GM12878 (cell line): Measurements from ENCODE around the gene LMTK2. TPM values are rescaled to one million over a fixed set of nuclear protein-coding genes. Genes with fewer than 3 reads are reported as not detected.

Experiments
- NR2F1 ChIP-seq: fragments of 450-650 bp; conservative IDR thresholded peaks from 2 replicates; pipeline ENCODE4 v1.6.1; 2017; ENCODE audit warnings: mild to moderate bottlenecking
- polyA plus RNA-seq, 11 experiments: library from polyadenylated mRNA; depleted of rRNA in 4 of 11; unstranded in 6 of 11; stranded (reverse) in 5 of 11; fragments of >200 nt; fragmentation: Nextera tagmentation in 4 of 11; fragmentation: Illumina TruSeq in 1 of 11; extraction: Ambion mirVana in 4 of 11; extraction: Trizol in 1 of 11; gene quantifications; 1 replicate in 1 of 11; 2 replicates in 10 of 11; pipeline versions ENCODE4 v1.2.1 to v1.2.3, GENCODE V29; 2011 to 2016; ENCODE audit warnings: inconsistent platforms in 2 of 11, missing spikeins in 2 of 11, low read depth in 1 of 11
- total RNA-seq, 4 experiments: library from RNA; depleted of rRNA in 3 of 4; stranded (reverse); fragments of >200 nt in 3 of 4; fragmentation: Illumina TruSeq in 1 of 4; extraction: Trizol in 1 of 4; gene quantifications; 2 replicates each; pipeline versions ENCODE4 v1.2.1 to v1.2.3, GENCODE V29; 2013 to 2021
- TF ChIP-seq, protein P1 (sequence below): fragments of 450-650 bp; formaldehyde crosslinking; IDR thresholded peaks from 2 replicates; pipeline ENCODE4 v1.4.0; 2022; ENCODE audit warnings: mild to moderate bottlenecking, moderate library complexity
- TF ChIP-seq, protein P2 (sequence below): fragments of 450-650 bp; IDR thresholded peaks from 2 replicates; pipeline ENCODE4 v1.6.1; 2017; ENCODE audit warnings: mild to moderate bottlenecking, low read depth, inconsistent platforms; ENCODE audit not compliant: poor library complexity, severe bottlenecking
- TF ChIP-seq, protein P3 (sequence below): IDR thresholded peaks from 2 replicates; pipeline ENCODE4 v1.6.1; 2011; ENCODE audit warnings: borderline replicate concordance, low read depth, mild to moderate bottlenecking, moderate library complexity, mixed read lengths, low read length; ENCODE audit not compliant: insufficient read depth; ENCODE audit errors: extremely low read length

The LMTK2 gene
- total and polyA plus RNA-seq, 10 of the 15 experiments (the other 5 are each of a cell fraction or from before 2014, with no cell fraction given): 0.68 to 8.7 (median 4.6) TPM

DNA sequence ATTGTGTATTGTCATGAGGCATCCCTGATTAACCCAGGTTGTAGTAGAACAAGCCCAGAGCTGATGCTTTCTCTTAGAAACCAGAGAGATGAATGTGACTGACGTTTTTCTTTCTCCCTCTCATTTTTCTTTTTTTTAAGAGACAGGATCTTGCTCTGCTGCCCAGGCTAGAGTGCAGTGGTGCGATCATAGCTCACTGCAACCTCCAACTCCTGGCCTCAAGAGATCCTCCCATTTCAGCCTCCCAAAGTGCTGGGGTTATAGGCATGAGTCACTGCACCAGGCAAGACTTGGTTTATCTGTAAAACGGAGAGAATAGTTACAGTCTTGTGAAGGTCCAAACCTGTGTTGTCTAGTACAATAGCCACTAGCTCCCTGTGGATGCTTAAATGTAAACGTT is 5.4 kb downstream of the LMTK2 start (continued):
- TF ChIP-seq, protein P1, sequence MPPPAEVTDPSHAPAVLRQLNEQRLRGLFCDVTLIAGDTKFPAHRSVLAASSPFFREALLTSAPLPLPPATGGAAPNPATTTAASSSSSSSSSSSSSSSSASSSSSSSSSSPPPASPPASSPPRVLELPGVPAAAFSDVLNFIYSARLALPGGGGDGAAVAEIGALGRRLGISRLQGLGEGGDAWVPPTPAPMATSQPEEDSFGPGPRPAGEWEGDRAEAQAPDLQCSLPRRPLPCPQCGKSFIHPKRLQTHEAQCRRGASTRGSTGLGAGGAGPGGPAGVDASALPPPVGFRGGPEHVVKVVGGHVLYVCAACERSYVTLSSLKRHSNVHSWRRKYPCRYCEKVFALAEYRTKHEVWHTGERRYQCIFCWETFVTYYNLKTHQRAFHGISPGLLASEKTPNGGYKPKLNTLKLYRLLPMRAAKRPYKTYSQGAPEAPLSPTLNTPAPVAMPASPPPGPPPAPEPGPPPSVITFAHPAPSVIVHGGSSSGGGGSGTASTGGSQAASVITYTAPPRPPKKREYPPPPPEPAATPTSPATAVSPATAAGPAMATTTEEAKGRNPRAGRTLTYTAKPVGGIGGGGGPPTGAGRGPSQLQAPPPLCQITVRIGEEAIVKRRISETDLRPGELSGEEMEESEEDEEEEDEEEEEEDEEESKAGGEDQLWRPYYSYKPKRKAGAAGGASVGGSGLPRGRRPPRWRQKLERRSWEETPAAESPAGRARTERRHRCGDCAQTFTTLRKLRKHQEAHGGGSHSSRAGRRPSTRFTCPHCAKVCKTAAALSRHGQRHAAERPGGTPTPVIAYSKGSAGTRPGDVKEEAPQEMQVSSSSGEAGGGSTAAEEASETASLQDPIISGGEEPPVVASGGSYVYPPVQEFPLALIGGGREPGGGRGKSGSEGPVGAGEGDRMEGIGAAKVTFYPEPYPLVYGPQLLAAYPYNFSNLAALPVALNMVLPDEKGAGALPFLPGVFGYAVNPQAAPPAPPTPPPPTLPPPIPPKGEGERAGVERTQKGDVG (CRISPR knock-in tag): no peak
- TF ChIP-seq NR2F1: no peak
- TF ChIP-seq, protein P2, sequence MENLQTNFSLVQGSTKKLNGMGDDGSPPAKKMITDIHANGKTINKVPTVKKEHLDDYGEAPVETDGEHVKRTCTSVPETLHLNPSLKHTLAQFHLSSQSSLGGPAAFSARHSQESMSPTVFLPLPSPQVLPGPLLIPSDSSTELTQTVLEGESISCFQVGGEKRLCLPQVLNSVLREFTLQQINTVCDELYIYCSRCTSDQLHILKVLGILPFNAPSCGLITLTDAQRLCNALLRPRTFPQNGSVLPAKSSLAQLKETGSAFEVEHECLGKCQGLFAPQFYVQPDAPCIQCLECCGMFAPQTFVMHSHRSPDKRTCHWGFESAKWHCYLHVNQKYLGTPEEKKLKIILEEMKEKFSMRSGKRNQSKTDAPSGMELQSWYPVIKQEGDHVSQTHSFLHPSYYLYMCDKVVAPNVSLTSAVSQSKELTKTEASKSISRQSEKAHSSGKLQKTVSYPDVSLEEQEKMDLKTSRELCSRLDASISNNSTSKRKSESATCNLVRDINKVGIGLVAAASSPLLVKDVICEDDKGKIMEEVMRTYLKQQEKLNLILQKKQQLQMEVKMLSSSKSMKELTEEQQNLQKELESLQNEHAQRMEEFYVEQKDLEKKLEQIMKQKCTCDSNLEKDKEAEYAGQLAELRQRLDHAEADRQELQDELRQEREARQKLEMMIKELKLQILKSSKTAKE: no peak
- TF ChIP-seq, protein P3, sequence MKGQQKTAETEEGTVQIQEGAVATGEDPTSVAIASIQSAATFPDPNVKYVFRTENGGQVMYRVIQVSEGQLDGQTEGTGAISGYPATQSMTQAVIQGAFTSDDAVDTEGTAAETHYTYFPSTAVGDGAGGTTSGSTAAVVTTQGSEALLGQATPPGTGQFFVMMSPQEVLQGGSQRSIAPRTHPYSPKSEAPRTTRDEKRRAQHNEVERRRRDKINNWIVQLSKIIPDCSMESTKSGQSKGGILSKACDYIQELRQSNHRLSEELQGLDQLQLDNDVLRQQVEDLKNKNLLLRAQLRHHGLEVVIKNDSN: no peak
